ENCODE measurements around the gene EFCAB6.

EFCAB6 gene

DNA sequence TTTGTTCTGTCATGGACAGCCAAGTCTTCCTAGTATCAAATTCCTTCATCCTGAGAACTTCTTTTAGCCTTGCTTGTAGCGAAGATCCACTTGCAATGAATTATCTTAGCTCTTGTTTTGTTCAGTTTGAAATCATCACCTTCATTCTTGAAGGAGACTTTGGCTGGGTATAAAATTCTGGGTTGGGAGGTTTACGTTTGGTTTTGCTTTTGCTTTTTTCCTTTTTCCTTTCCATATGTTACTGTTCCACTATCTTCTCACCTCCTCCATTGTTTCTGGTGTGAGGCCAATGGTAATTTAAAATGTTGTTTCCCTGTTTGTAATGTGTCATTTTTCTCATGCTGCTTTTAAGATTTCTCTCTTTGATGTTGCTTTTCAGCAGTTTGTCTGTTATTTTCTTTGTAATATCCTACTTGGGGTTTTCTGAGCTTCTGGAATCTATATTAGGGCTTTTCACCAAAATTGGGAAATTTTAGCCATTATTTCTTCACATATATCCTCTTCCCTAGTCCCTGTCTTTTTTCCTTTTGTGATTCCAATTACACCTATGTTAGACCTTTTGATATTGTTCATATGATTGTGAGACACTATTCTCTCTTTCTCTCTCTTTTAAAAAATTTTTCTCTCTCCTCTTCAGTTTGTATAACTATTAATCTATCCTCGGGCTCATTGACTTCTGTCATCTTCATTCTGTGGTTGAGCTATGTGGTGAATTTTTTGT lies 172.7 kb downstream of the EFCAB6 start:
- no peak for DNase-seq (ENCODE audit: low read depth)

DNA sequence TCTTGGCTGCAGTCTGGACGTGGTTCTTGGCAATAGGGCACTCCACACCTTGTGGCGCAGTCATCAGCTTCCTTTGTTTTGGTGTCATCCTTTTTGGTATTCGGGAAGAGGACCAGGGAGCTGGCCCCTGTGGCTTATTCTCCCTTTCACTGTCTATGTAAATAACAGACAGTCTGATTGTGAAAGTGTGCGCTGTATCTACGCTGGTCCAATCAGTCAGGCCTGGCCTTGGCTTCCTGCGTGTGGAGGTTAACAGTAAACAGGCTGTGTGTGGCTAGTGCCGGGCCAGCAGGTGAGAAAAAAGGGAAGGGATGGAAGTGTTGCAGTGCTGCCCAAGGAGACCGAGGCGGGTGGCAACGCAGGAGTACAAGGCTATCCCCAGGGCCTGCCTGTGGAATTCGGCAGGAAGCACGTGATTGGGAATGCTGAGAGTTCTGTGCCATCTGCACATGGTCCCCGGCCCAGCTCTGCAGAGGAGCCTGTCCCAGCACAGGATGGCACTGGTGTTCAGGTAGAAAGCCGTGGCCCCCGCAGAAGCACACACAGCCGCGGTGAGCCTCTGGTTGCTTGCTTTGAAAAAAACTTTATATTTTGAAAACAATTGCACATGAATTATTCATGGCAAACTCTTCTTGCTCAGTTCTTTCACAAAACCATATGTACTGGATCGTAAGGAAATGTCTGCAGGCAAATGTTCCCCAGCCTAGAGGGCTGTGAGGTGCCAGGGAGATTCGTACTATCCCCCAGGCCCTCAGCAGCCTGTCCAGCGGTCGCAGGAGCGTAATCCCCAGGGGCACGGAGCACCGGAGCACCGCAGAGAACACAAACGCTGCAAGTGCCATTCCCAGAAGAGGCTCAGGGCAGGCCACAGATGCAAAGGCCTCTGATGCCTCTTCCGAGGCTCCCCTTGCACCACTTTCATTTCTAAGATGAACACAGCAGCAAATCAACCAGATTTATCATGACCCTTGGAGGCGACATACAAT lies 174.5 kb downstream of the EFCAB6 start:
- no peak for DNase-seq (ENCODE audit: low read depth)

DNA sequence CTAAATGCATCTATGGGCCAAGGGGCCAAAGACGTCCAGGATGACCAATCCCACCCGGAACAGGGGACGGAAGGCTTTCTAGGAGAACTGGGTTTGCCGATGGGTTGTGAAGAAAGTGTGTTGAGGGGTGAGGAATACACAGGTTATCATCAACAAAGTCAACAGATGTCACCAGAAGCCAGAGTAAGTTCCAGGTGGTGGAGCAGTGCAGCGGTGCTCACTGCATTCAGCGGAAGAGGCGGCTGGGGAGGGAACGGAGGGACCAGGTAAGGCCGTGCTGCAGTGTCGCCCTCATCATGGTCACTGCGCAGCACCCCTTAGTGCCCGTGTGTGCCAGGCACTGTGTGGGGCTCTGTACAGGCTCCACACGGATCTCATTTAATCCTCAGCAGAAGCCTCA lies 176.0 kb downstream of the EFCAB6 start:
- no peak for DNase-seq (ENCODE audit: low read depth)

DNA sequence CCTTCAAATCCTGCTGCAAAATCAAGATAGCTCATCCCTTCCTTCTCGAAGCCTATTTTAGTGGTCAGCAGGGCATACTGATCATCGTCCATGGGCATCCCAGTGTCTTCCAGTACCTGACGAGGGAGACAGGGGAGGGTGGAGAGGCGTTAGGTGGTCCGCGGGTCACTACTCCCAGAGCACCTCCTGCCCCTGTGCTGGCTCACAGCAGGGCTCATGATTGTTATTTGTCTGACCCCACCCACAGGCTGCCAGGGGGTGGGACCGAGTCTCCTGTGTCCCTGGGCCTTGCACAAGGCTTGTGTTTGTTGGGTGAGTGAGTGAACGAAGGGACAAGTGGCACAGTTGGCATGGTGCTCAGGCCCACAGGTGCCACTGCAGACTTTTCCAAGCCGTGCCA lies 177.0 kb downstream of the EFCAB6 start:
- DNase-seq (ENCODE audit: low read depth), result no peak

DNA sequence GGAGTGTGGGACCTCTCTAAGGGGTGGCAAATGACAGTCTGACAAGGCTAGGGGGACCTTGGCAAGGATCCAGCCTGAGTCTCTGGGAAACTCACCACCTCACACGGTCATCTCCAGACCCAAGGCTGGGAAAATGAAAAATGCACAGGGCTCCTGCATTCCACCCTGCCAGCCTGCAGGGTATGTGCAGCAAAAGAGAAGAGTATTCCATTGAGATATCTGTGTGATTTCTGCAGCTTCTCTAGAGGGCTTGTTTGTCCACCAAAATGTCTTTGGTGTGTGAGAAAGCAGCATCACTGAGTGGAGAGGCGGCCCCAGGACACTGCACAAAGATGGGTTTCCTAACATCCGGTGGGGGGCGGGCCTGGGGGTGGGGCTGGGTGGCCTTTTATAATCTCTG lies 177.8 kb downstream of the EFCAB6 start:
- DNase-seq (ENCODE audit: low read depth), result no peak

DNA sequence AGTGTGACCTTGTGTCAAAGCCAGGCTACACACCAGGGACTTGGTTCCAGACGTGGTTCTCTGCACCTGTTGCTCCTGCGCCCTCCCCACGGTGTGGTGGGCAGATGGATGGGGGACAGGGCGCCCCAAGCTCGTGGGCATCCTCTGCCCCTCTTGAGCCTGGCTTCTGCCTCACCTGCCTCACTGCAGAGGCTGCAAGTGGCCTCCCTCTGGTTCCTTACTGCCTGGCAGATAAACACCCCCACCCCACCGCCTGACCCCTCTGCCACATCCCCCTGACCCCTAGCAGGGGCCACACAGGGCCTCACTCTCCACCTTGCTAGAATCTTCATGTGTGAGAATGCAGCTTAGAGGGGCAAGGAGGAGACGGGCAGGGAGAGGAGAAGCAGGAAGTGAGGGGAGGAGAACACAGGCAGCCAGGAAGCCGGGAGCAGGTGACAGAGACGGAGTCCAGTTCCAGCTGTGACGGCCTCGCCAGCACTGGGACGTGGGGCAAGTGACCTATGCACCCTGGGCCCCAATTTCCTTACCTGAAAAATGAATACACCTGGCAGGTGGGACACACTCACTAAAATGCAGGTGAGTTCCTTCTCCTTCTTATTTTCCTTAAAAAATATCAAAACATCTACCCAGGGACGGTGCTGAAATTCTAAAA lies 178.3 kb downstream of the EFCAB6 start:
- DNase-seq (ENCODE audit: low read depth), result no peak

DNA sequence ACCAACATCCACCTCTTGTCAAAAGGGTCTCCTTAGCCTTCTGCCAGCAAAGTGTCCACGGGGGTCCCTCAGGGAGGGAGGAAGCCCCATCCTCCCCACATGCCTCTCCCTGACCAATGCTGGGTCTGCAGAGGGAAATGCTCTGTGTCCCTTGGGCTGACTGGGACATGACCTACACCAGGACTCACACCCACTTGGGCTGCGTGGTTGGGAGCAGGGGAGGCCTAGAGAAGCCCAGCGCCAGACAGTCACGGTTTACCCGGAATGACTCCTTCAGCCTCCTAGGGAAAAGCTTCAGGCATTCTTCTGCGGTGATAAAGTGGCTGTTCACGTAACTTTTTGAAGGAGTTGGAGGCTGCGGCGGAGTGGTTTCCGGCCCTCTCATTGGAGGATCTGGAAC lies 180.3 kb downstream of the EFCAB6 start:
- DNase-seq (ENCODE audit: low read depth), result no peak

DNA sequence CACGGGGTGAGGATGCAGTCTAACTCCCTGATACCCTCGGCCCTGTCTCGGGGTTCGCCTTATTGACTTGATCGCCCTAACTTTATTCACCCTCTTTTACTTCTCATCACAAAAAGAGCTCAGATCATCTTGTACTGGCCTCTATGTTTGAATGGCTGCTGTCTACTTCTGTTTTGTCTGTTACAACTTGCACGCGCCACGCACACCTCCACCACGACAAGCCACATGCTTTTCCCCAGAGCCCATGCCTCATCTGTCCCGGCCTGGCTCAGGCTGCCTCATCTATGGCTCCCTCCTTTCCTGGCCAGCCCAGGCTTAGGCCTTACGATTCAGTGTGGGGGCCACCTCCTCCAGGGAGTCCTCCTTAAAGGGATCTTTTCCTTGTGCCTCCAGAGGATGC lies 180.9 kb downstream of the EFCAB6 start:
- DNase-seq (ENCODE audit: low read depth), result no peak

DNA sequence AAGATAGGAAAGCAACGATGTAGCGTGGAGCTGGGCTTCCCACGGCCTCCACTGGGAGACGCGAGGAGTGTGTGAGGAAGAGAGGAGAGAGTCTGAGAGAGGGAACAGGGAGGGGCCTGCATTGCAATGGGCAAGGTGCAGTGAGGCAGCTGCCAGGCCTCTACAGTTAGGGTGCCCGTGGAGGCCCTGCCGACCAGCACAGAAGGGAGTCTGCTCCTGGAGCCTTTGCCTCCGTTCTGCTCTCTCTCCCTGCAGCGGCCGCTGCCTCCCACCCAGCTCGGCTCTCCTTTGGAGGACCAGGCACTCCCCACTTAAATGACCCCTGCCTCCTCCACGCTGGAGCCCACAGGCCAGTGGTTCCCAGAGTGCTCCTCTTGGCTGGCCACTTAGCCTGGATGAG lies 181.7 kb downstream of the EFCAB6 start:
- no peak for DNase-seq (ENCODE audit: low read depth)

DNA sequence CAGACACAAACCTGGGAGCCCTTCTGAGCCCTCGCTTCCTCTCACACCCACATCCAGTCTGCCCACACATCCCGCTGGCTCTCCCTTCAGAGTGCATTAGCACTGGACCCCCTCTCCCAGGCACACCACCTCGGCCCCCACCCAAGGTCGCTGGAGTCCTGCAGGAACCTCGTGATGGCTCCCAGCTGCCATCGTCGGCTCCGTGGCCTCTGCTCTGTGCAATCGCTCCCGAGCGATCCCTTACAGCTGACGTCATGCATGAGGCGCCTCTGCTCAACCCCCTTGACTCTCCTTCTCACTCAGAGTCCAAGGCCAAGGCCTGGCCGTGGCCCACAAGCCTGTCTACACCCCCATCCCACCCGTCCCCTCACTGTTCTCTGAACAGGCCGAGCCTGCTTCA lies 183.9 kb downstream of the EFCAB6 start:
- DNase-seq (ENCODE audit: low read depth), result no peak

DNA sequence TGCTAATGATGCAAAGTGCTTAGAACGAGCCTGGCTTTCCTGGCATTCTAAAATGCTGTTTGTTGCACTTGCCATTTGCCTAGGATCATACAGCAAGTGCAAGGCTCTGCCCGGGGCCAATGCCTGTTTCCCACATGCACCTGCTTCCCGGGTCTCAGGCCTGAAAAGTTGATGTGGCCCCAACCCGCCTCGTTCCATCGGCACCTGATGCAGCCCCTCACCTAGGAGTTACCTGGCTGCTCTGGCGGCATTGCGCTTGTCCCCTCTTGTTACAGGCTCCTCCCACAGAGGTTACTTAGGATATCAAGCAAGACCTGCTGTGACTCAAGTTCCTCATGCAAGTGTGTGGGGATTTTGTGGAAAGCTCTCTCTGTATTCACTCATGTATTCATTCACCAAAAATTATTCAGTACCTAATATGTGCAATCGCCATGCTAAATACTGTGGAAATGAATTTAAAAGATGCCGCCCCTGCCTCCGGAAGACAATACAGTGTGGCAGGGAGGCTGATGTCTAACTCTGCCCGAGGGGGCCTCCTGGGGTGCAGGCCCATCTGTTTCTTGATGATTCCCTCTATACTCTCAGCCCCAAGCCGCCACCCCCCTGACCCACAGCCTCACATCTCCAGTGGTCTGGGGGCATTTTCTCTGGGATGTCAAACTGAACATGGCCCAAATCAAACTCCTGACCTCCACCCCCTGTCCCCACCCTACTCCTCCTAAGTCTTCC lies 184.5 kb downstream of the EFCAB6 start:
- DNase-seq (ENCODE audit: low read depth), result no peak

DNA sequence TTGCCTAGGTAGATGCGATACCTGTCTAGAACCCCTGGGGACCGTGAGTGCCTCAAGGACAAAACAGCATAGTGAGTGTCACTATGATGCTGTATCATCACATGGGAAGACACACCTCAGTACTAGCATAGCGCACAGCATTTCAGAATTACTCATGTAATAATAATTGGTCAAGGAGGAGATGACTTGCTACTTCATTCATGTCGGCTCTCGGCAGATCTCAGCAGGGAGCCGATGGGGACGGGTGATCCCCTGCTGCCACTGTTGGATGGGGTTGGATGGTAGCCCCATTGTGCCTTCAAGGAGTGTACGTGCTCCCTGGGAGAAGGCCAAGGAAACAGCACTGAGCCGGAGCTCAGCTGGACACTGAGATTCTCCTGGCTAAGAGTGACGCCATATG lies 186.9 kb downstream of the EFCAB6 start:
- DNase-seq (ENCODE audit: low read depth), result no peak

DNA sequence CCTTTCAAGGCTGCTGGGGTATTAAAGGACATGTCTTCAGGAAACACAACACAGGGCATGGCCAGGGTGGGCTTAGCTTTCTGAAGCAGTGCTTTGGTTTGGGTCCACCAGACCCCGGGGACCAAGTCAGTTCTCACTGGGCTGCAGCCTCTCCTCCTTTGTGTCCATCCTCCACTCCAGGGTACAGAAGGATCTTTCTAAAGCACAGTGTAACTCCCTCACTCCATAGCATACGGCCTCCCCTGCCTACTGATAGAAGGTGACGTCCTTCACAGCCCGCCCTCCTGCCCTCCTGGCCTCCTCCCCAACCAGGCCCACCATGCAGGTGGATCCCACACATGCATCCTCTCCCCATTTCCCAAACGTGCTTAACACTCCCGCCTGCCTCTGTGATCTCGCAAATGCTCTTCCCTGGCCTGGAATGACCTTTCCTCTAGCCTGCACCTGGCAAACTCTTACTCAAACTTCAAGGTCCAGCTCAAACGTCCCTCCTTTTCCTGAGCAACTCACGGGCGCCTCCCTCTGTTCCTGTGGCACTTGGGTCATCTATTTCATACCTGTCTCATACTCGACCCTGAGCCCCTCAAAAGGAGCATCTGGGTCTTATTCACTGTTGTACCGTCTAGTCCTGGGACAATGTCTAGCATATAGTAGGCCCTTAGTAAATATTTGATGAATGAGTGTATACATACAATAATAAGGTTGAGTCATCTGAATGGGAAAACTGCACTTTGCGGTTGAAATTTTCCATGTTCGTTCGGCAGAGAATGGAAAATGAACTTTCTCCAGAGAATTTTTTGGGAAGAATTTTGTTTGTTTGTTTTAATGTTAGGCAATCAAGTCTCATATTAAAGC lies 187.7 kb downstream of the EFCAB6 start:
- no peak for DNase-seq (ENCODE audit: low read depth)

DNA sequence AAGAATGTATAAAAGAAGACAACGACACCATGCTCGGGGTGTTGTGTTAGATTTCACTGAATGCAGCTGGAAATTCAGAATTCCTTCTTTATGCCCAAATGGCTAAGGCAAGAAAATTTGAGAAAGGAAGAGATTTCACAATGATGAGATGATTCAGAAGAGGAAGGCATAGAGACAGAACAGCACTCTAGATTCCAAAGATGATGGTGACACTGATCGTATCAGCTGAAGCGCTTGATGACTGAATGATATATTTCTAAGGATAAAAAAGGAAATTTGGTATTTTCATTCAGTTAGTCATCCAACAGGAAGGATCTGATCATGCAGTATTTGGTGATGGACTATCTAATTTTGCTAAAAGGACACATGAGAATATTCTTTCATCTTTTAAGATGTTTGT lies 189.2 kb downstream of the EFCAB6 start:
- no peak for DNase-seq (ENCODE audit: low read depth)

DNA sequence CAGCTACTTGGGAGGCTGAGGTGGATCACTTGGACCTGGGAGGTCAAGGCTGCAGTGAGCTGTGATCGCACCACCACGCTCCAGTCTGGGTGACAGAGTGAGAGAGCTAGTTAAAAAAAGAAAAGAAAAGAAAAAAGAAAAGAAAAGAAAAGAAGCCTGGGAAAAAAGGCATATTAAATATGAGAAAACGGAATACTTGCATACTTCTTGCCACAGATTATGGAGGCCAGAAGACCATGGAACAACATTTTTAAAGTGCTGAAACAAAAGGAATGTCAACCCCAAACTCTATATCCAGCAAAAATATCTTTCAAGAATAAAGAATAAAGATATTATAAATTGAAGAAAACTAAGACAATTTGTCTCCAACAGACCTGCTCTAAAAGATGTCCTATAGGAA lies 191.9 kb downstream of the EFCAB6 start:
- DNase-seq (ENCODE audit: low read depth), result no peak

DNA sequence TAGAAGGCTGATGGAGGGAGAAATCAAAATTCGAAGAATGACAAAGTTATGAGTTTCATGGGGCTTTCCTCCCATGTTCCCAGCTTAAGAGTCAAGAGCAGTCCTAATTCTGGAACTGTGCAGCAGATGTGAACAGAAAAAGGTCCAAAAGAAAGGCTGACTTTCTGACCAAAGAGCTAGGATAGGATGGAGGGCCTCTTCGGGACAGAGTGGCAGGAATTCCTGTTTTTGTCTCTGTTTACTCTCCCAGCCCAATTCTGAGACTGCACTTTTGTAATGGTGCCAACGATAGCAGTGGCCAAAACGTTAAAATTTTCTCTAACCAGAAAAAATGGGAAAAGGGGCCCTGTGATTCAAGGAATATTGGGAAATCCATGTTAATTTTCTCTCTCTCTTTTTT lies 193.6 kb downstream of the EFCAB6 start:
- no peak for DNase-seq (ENCODE audit: low read depth)

DNA sequence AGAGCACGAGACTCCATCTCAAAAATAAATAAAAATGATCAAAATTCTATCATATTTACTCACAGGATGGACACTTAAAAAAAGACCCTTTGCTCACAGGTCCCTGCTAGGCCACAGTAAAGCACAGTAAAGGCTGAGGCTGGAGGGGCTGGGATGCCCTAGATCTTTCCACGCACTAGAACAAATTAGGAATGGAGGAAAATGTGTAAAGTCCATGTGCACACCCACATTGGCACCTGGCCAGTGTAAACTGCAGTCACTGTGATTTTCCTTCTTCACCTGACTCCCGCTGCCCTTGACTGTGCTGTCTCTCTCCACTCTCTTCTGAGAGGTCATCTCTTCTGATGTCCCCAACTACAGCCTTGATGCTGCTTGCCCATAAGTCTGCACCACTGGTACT lies 195.5 kb downstream of the EFCAB6 start:
- DNase-seq (ENCODE audit: low read depth), result no peak

DNA sequence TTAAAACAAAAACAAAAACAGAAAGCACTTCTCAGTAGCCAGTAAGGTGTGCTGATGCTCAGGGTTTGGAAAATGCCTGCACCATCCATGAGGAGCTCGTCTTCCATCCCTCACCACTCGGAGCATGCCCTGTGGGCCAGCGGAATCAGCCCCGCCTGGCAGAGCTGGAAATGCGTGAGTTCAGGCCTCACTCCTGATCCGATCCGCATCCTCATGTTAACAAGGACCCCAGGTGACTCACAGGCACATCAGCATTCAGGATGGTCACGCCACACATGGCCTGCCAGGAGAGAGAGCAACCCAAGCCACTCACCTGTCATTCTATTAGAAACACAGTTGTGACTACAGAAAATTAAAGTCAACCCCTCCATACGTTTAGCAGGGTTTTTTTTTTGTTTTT lies 211.8 kb downstream of the EFCAB6 start:
- no peak for DNase-seq (ENCODE audit: low read depth)

DNA sequence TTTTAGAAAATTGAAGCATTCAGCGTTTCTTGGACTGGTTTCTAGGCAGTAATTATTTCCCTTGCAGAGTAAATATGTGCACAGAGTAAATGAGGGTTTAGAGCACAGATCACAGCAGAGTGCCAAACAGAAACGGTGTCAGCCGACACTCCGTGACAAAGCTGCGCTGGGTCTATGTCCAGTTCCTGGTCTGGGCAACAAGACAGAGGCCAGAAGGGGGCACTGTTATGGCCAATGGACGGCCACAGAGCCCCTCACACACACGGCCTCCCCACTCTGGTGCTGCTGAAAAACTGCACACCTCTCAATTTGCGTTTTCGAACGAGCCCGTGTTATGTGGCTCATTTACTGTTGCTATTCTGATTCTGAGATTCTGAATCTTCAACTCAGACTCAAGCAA lies 219.6 kb downstream of the EFCAB6 start:
- no peak for DNase-seq (ENCODE audit: low read depth)

DNA sequence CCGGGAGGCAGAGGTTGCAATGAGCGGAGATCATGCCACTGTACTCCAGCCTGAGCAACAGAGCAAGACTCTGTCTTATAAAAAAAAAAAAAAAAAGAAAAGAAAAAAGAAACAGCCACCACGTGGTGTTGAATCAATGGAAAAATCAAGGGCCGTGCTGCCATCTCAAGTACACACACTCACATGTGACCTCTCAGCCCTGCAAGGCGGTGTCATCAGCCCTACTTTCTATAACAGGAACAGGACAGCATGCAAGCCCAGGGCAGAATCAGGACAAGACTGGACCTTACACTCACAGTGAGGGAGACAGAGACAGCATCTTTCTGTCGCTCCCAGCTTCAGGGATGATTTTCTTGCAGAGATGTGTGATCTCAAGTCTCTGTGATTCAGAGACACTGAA lies 220.7 kb downstream of the EFCAB6 start:
- no peak for DNase-seq (ENCODE audit: low read depth)

DNA sequence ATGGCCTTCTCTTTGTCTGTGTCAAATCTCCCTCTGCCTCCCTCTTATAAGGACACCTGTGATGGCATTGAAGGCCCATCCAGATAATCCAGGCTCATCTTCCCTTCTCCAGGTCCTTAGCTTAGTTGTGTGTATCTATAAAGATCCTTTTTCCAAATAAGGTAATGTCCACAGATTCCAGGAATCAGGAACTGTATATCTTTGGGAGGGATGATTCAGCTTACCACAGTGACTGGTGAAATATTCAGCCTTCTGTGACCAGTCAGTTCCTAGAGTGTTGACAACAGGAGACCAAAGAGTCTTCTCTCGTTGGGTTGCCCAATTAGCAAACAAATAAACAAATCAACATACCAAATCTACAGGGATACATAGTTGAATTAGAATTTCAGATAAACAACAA lies 224.5 kb downstream of the EFCAB6 start:
- DNase-seq (ENCODE audit: low read depth), result no peak
